CD4-positive, alpha-beta T cell treated with Interleukin-1 beta for 1 hour (primary cell): ENCODE data around the gene C3orf20.
"Not testable (repeated sequence)": the region's sequence is repeated elsewhere in the genome, so short reads cannot be mapped to it uniquely, and the experiment has no call there.

Experiments
- DNase-seq, 2 donors: peaks; one replicate each; pipeline ENCODE4 v3.0.0-alpha.2; 2020 to 2022

The C3orf20 gene

GRCh38 chr3:14802381-14802731, 127.4 kb downstream of the C3orf20 start:
- no peak for DNase-seq

GRCh38 chr3:14803101-14803980, 128.4 kb downstream of the C3orf20 start:
- no peak for DNase-seq

GRCh38 chr3:14803981-14804834, 129.3 kb downstream of the C3orf20 start:
- DNase-seq: no peak

- DNase-seq: no peak
Measured at GRCh38 chr3:14804835-14805780, 130.2 kb downstream of the C3orf20 start.

GRCh38 chr3:14805961-14806537, 131.1 kb downstream of the C3orf20 start:
- no peak for DNase-seq

GRCh38 chr3:14806641-14807263, 131.8 kb downstream of the C3orf20 start:
- peak; percentile 1 to 44 for DNase-seq

GRCh38 chr3:14808025-14808424, 133.1 kb downstream of the C3orf20 start:
- no peak for DNase-seq

- no peak for DNase-seq
Measured at GRCh38 chr3:14808502-14809266, 133.7 kb downstream of the C3orf20 start.

GRCh38 chr3:14809611-14810010, 134.7 kb downstream of the C3orf20 start:
- not testable (repeated sequence) for DNase-seq

- no peak for DNase-seq
Measured at GRCh38 chr3:14810070-14810791, 135.3 kb downstream of the C3orf20 start.

- DNase-seq: no peak
Measured at GRCh38 chr3:14810801-14811661, 136.1 kb downstream of the C3orf20 start.

GRCh38 chr3:14811684-14812083, 136.7 kb downstream of the C3orf20 start:
- no peak for DNase-seq

GRCh38 chr3:14812196-14812790, 137.4 kb downstream of the C3orf20 start:
- DNase-seq: no peak

- DNase-seq: no peak
Measured at GRCh38 chr3:14814411-14814871, 139.5 kb downstream of the C3orf20 start.

GRCh38 chr3:14816359-14816758, 141.4 kb downstream of the C3orf20 start:
- DNase-seq: no peak

- no peak for DNase-seq
Measured at GRCh38 chr3:14818804-14819500, 144.0 kb downstream of the C3orf20 start, which contains the start of gene FGD5. FGD5 (plus strand) TSS chr3:14818962; CDS start chr3:14819072, 110 bp downstream.

GRCh38 chr3:14819671-14820070, 144.7 kb downstream of the C3orf20 start:
- no peak for DNase-seq

- DNase-seq: no peak
Measured at GRCh38 chr3:14820156-14820555, 145.2 kb downstream of the C3orf20 start.
